GM12865 (cell line): ENCODE data around the gene MANBA.
"Not testable (repeated sequence)": the region's sequence is repeated elsewhere in the genome, so short reads cannot be mapped to it uniquely, and the experiment has no call there.

ENCODE experiments used
- DNase-seq: peaks from one replicate; pipeline ENCODE4 v3.0.0; 2010; ENCODE audit warnings: low read depth
- H3K4me3 ChIP-seq: 2 replicates; pipeline ENCODE4 v1.5.1; 2011; ENCODE audit warnings: mild to moderate bottlenecking, low read depth, low read length, control low read depth
- CTCF ChIP-seq: IDR thresholded peaks from 2 replicates; pipeline ENCODE4 v1.5.1; 2011; ENCODE audit warnings: low read length, control low read depth, low read depth, inconsistent platforms; ENCODE audit not compliant: insufficient read depth; ENCODE audit errors: missing control alignments

The MANBA gene

DNA sequence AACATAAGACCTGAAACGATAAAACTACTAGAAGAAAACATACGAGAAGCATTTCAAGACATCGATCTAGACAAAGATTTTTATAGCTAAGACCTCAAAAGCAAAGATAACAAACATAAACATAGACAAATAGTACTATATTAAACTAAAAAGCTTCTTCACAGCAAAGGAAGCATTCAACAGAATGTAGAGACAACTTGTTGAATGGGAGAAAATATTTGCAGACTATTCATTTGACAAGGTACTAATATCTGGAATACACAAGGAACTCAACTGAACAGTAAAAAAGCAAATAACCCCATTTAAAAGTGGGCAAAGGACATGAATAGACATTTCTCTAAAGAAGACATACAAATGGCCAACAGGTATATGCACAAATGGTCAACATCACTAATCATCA, 49.8 kb downstream of the MANBA start:
- no peak for DNase-seq
- no peak overlapping the region for H3K4me3 ChIP-seq
- TF ChIP-seq CTCF: no peak

DNA sequence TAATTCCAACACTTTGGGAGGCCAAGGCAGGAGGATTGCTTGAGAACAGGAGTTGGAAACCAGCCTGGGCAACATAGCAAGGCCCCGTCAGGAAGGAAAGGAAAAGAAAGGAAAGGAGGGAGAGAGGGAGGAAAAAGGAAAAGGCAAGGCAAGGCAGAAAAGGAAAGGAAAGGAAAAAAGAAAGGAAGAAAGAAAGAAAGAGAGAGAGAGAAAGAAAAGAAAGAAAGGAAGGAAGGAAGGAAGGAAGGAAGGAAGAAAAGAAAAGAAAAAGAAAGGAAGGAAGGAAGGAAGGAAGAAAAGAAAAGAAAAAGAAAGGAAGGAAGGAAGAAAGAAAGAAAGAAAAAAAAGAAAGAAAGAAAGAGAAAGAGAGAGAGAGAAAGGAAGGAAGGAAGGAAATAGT, 51.7 kb downstream of the MANBA start:
- H3K4me3 ChIP-seq, DNase-seq: not testable (repeated sequence)

DNA sequence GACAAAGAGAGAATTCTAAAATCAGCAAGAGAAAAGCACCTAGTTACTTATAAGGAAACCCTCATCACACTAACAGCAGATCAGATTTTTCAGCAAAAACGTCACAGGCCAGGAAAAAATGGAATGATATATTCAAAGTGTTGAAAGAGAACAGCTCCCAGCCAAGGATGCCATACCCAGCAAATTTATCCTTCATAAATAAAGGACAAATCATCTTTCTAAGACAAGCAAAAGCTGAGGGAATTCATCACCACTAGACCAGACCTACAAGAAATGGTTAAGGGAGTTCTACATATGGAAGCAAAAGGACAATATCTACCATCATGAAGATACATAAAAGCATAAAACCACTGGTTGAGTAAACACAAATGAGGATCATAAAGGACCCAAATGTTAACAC, 53.6 kb downstream of the MANBA start:
- H3K4me3 ChIP-seq: no peak overlapping the region
- TF ChIP-seq CTCF: no peak
- no peak for DNase-seq

DNA sequence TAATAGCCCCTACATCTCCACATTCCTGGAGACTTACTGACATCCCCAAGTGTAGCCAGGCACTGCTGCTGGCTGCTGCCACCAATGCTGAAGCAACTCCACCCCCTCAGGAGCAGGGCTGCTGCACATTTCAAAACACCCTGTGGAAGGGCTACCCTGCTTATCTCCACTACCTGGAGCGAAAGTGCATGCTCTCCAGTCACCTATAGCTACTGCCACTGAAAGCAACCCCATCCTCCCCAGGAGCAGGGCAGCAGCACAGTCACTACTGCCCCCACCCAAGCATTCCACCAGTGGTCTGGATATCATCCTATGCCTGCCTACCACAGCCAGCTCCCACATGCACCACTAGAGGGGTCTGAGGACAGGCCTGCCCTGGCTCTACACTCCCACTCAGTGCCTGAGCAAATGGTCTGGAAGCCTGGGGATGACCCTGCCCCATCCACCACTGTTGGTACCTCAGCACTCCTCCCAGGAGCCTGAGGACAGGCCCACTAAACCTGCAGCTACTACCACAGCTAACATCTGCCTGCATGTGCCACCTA, 55.3 kb downstream of the MANBA start:
- no peak overlapping the region for H3K4me3 ChIP-seq
- DNase-seq: no peak

GRCh38 chr4:102696758-102697157, 64.0 kb downstream of the MANBA start:
- no peak for DNase-seq

More for the DNA sequence above, 55.3 kb downstream of the MANBA start:
- TF ChIP-seq CTCF: no peak

DNA sequence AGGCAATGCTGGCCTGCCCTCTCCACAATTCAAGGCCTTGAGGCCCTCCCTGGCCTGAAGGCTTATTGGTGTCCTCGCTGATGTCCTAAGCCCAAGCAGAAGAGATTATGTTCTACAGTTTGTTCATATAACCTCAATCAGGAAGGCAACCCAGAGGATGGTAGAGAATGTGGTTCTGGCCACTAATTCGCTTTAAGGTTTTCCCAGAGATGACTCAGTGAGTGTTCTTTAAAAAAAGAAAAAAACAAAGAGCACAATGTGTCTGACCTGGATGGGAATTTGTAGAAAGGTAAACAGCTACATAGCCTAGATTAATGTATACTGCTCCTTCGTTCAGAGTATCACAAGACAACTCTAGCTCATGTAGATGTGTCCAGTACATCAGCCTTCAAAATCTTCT, 66.0 kb downstream of the MANBA start:
- no peak for DNase-seq
- TF ChIP-seq CTCF: no peak
- no peak overlapping the region for H3K4me3 ChIP-seq

More at GRCh38 chr4:102696758-102697157, 64.0 kb downstream of the MANBA start:
- no peak for TF ChIP-seq CTCF
- no peak overlapping the region for H3K4me3 ChIP-seq

DNA sequence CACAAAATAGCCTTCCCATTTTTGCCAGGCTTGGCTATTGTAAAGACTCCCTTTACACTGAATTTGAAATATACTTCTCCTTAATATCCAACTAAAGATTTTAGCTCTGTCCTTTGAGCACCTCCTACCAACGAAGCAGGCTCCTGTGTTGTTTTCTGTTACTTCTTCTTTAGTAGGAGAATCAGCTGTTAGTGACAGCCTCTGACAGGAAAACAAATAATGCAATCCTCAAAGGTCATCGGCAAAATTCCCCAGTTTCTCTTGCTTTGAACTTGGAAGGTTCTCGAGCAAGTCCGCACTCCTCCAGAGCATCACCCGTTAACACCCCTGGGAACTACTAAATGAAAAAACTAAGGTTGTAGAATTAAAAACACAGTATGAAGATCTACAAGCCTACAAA, 66.9 kb downstream of the MANBA start:
- no peak for DNase-seq
- no peak overlapping the region for H3K4me3 ChIP-seq
- TF ChIP-seq CTCF: no peak
